HEK293 (cell line): ENCODE data around the gene CDK2AP2.

Experiments used
- BCL11B ChIP-seq: fragments of 450-650 bp; formaldehyde crosslinking; IDR thresholded peaks from 2 replicates; pipeline ENCODE4 v1.5.1; 2016; ENCODE audit warnings: low read depth, missing biosample characterization, missing genetic modification characterization
- CTCF ChIP-seq: fragments of 450-650 bp; formaldehyde crosslinking; IDR thresholded peaks from 2 replicates; pipeline ENCODE4 v1.5.1; 2016; ENCODE audit warnings: missing biosample characterization, missing genetic modification characterization
- ELK4 ChIP-seq: IDR thresholded peaks from 2 replicates; pipeline ENCODE4 v1.6.1; 2011; ENCODE audit warnings: mild to moderate bottlenecking, low read depth, low read length, borderline replicate concordance
- GFI1B ChIP-seq: fragments of 450-650 bp; formaldehyde crosslinking; IDR thresholded peaks from 2 replicates; pipeline ENCODE4 v1.5.1; 2016; ENCODE audit warnings: missing biosample characterization, missing genetic modification characterization
- HOXC10 ChIP-seq: sonication (generic); formaldehyde crosslinking; IDR thresholded peaks from 2 replicates; pipeline ENCODE4 v1.8.1; 2023; ENCODE audit warnings: mild to moderate bottlenecking, missing genetic modification reagents
- HOXD13 ChIP-seq: sonication (generic); formaldehyde crosslinking; IDR thresholded peaks from 2 replicates; pipeline ENCODE4 v1.8.0; 2022; ENCODE audit warnings: missing genetic modification reagents, borderline replicate concordance
- KLF10 ChIP-seq: fragments of 450-650 bp; IDR thresholded peaks from 2 replicates; pipeline ENCODE4 v1.5.1; 2018; ENCODE audit warnings: missing biosample characterization, mild to moderate bottlenecking, missing genetic modification characterization
- KLF17 ChIP-seq: fragments of 450-650 bp; formaldehyde crosslinking; IDR thresholded peaks from 2 replicates; pipeline ENCODE4 v1.5.1; 2016; ENCODE audit warnings: missing biosample characterization, missing genetic modification characterization
- SALL2 ChIP-seq: fragments of 450-650 bp; formaldehyde crosslinking; IDR thresholded peaks from 2 replicates; pipeline ENCODE4 v1.5.0; 2017; ENCODE audit warnings: missing biosample characterization, mild to moderate bottlenecking, missing genetic modification characterization, borderline replicate concordance
- SP7 ChIP-seq: fragments of 450-650 bp; formaldehyde crosslinking; IDR thresholded peaks from 2 replicates; pipeline ENCODE4 v1.5.1; 2016; ENCODE audit warnings: missing biosample characterization, missing genetic modification characterization
- TRIM28 ChIP-seq: IDR thresholded peaks from 2 replicates; pipeline ENCODE4 v1.6.1; 2011; ENCODE audit warnings: low read length, control low read depth, borderline replicate concordance
- ZBTB6 ChIP-seq: fragments of 450-650 bp; formaldehyde crosslinking; IDR thresholded peaks from 2 replicates; pipeline ENCODE4 v1.5.1; 2017; ENCODE audit warnings: missing biosample characterization, missing genetic modification characterization
- ZNF114 ChIP-seq: fragments of 450-650 bp; formaldehyde crosslinking; IDR thresholded peaks from 2 replicates; pipeline ENCODE4 v1.5.0; 2017; ENCODE audit warnings: missing biosample characterization, missing genetic modification characterization
- ZNF138 ChIP-seq: fragments of 450-650 bp; formaldehyde crosslinking; IDR thresholded peaks from 2 replicates; pipeline ENCODE4 v1.5.1; 2016; ENCODE audit warnings: missing biosample characterization, missing genetic modification characterization, borderline replicate concordance
- ZNF211 ChIP-seq: fragments of 450-650 bp; formaldehyde crosslinking; IDR thresholded peaks from 2 replicates; pipeline ENCODE4 v1.5.1; 2016; ENCODE audit warnings: low read depth, missing biosample characterization, missing genetic modification characterization
- ZNF214 ChIP-seq: fragments of 450-650 bp; formaldehyde crosslinking; IDR thresholded peaks from 2 replicates; pipeline ENCODE4 v1.5.1; 2017; ENCODE audit warnings: missing biosample characterization, mild to moderate bottlenecking, missing genetic modification characterization, borderline replicate concordance
- ZNF24 ChIP-seq: fragments of 450-650 bp; formaldehyde crosslinking; IDR thresholded peaks from 2 replicates; pipeline ENCODE4 v1.5.1; 2016; ENCODE audit warnings: missing biosample characterization, missing genetic modification characterization
- ZNF266 ChIP-seq: fragments of 450-650 bp; formaldehyde crosslinking; IDR thresholded peaks from 2 replicates; pipeline ENCODE4 v1.5.1; 2016; ENCODE audit warnings: missing biosample characterization, missing genetic modification characterization, low read depth
- ZNF274 ChIP-seq, 2 experiments: fragments of 200-500 bp in 1 of 2; fragments of 450-650 bp in 1 of 2; sonication (Bioruptor generic) in 1 of 2; formaldehyde crosslinking in 1 of 2; IDR thresholded peaks; 2 replicates each; pipeline versions ENCODE4 v1.5.1 to v1.6.1; 2014 to 2016; ENCODE audit warnings: borderline replicate concordance in 1 of 2, inconsistent platforms in 1 of 2, low read length in 1 of 2, missing biosample characterization in 1 of 2, missing genetic modification characterization in 1 of 2
- ZNF354C ChIP-seq: fragments of 450-650 bp; formaldehyde crosslinking; IDR thresholded peaks from 2 replicates; pipeline ENCODE4 v1.5.1; 2016; ENCODE audit warnings: missing biosample characterization, missing genetic modification characterization, low read depth, borderline replicate concordance
- ZNF398 ChIP-seq: fragments of 450-650 bp; formaldehyde crosslinking; IDR thresholded peaks from 2 replicates; pipeline ENCODE4 v1.5.1; 2017; ENCODE audit warnings: missing biosample characterization, missing genetic modification characterization
- ZNF449 ChIP-seq: fragments of 450-650 bp; formaldehyde crosslinking; IDR thresholded peaks from 2 replicates; pipeline ENCODE4 v1.5.1; 2017; ENCODE audit warnings: missing biosample characterization, mild to moderate bottlenecking, missing genetic modification characterization, moderate library complexity
- ZNF473 ChIP-seq: fragments of 450-650 bp; formaldehyde crosslinking; IDR thresholded peaks from 2 replicates; pipeline ENCODE4 v1.5.1; 2017; ENCODE audit warnings: missing biosample characterization, missing genetic modification characterization
- ZNF558 ChIP-seq: fragments of 450-650 bp; formaldehyde crosslinking; IDR thresholded peaks from 2 replicates; pipeline ENCODE4 v1.5.1; 2016; ENCODE audit warnings: missing biosample characterization, missing genetic modification characterization
- ZNF560 ChIP-seq: fragments of 450-650 bp; formaldehyde crosslinking; IDR thresholded peaks from 2 replicates; pipeline ENCODE4 v1.5.1; 2017; ENCODE audit warnings: missing biosample characterization, missing genetic modification characterization, borderline replicate concordance
- ZNF792 ChIP-seq: fragments of 450-650 bp; formaldehyde crosslinking; IDR thresholded peaks from 2 replicates; pipeline ENCODE4 v1.5.1; 2016; ENCODE audit warnings: missing biosample characterization, missing genetic modification characterization
- ZNF843 ChIP-seq: fragments of 450-650 bp; formaldehyde crosslinking; IDR thresholded peaks from 2 replicates; pipeline ENCODE4 v1.5.1; 2016; ENCODE audit warnings: missing biosample characterization, missing genetic modification characterization
- TF ChIP-seq, protein P1 (sequence below): fragments of 450-650 bp; formaldehyde crosslinking; IDR thresholded peaks from 2 replicates; pipeline ENCODE4 v1.5.1; 2016; ENCODE audit warnings: missing biosample characterization, missing genetic modification characterization

CDK2AP2 gene

DNA sequence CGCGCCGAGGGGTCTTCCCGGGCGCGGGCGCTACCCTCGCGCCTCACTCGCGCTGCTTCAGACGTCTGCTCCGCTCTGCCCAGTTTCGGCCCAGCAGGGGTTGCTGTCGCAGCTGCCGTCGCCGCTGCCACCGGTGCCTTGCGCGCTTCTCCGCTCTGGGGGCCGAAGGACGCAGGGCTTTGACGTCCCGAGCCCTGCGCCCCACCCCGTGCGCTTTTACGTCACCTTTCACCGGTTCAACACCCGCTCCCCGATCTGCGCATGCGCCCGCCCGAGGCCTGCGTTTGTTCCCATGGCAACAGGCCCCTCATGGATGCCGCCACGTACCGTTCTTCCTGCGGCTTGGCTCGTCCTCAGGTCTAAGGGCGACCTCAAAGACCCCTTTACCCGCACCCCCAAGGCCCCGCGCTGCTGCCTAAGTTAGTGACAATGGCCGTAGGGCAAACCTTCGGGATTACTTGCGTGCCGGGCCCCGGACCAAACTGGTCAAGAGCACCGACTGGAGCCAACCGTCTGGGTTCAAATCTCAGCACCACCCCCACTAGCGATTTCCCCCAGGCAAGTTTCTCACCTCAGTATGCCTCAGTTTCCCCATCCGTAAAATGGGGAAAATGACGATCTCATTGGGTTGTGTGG, 642 bp upstream of the CDK2AP2 start (continued):
- TF ChIP-seq CTCF (no peak), ZNF843 (tag by site-specific recombination) (no peak), ZNF211 (tag by site-specific recombination) (no peak), BCL11B (no peak), ZNF560 (tag by site-specific recombination) (no peak), ZNF398 (tag by site-specific recombination) (no peak), ZNF266 (tag by site-specific recombination) (no peak), ZNF24 (tag by site-specific recombination) (0 out of 2 replicates have a peak, but pooled peaks have one; percentile 19), ZNF792 (tag by site-specific recombination) (no peak), ZNF214 (tag by site-specific recombination) (no peak), ZNF558 (tag by site-specific recombination) (no peak), ZBTB6 (tag by site-specific recombination) (no peak), ZNF354C (no peak), HOXD13 (CRISPR knock-in tag) (no peak), SP7 (no peak; the same call in none of the 2 replicates), GFI1B (tag by site-specific recombination) (no peak), KLF10 (tag by site-specific recombination) (no peak), ZNF274 (IDR thresholded peaks at IDR 0.05; ENCODE audit: low read length) (no peak), ZNF274 (tag by site-specific recombination; IDR thresholded peaks at IDR 0.05; ENCODE audit: borderline replicate concordance) (no peak), ZNF114 (tag by site-specific recombination) (no peak), ZNF449 (tag by site-specific recombination) (0 out of 2 replicates have a peak, but pooled peaks have one; percentile 38), KLF17 (tag by site-specific recombination) (no peak; the same call in 1 of the 2 replicates), HOXC10 (CRISPR knock-in tag) (no peak), TRIM28 (no peak), ZNF473 (tag by site-specific recombination) (no peak), SALL2 (tag by site-specific recombination) (no peak), ELK4 (no peak), ZNF138 (no peak)
- TF ChIP-seq, protein P1, sequence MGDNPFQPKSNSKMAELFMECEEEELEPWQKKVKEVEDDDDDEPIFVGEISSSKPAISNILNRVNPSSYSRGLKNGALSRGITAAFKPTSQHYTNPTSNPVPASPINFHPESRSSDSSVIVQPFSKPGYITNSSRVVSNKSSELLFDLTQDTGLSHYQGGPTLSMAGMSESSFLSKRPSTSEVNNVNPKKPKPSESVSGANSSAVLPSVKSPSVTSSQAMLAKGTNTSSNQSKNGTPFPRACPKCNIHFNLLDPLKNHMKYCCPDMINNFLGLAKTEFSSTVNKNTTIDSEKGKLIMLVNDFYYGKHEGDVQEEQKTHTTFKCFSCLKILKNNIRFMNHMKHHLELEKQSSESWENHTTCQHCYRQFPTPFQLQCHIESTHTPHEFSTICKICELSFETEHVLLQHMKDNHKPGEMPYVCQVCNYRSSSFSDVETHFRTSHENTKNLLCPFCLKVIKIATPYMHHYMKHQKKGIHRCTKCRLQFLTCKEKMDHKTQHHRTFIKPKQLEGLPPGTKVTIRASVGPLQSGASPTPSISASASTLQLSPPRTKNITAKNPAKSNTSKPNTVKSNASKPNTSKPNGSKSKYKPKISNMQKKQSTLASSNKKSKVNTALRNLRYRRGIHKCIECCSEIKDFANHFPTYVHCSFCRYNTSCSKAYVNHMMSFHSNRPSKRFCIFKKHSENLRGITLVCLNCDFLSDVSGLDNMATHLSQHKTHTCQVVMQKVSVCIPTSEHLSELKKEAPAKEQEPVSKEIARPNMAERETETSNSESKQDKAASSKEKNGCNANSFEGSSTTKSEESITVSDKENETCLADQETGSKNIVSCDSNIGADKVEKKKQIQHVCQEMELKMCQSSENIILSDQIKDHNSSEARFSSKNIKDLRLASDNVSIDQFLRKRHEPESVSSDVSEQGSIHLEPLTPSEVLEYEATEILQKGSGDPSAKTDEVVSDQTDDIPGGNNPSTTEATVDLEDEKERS (tag by site-specific recombination): no peak
